ENCODE measurements around the gene HOMEZ. TPM values are rescaled to one million over a fixed set of nuclear protein-coding genes. Genes with fewer than 3 reads are reported as not detected.

The HOMEZ gene
- total RNA-seq, 1 experiment from 2014 or later, result 6.2 TPM

DNA sequence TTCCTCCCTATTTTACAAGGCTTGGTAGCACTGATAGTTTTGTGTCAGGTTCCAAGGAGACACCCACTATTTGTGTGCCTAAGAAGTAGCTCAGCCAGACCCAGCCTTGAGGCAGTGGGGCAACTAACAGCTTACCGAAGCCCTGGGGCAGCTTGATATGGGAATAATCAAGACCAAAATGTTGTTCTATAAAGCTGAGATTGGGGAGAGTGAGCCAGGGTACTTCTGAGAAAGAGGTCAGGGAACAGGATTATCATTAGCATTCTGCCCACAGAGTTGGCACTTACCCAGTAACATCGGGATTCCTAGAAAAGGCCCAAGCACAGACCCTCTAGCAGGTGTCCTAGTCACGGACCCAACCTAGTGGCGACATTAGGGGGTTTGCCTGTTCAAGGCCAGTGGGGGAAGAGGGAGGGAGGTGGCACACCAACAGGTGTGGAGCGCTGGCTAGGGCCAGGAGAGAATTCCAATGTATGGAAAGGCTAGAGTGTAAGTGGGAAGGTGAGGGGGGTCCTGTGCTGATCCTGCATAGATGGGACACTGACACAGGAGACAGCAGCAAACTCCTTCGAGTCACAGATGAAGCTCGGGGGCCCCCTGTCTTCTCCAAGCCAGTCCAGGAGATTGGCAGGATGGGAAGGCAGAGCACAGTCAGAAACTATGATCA lies 11.8 kb upstream of the HOMEZ start:
- Histone ChIP-seq H2AFZ (ENCODE audit: low read length) (no peak overlapping the region), H3K79me2 (ENCODE audit: insufficient read depth, low read length) (no peaks in the 10 kb centered on the region), H2BK15ac (ENCODE audit: low read depth, low read length) (no peak overlapping the region), H3K56ac (ENCODE audit: insufficient read length, low read depth, low read length) (no peak overlapping the region), H2BK20ac (ENCODE audit: low read depth, low read length, poor library complexity, severe bottlenecking) (no peak overlapping the region), H3K27me3 (ENCODE audit: insufficient read depth, low read length) (peaks cover 39% of the 10 kb centered on the region), H3K9me3 (ENCODE audit: control insufficient read depth, low read depth, low read length) (no peaks in the 10 kb centered on the region), H3T11ph (ENCODE audit: low read length) (no peak overlapping the region), H3K4ac (ENCODE audit: low read depth, low read length) (no peak overlapping the region), H2AK5ac (ENCODE audit: insufficient read length, low read length) (no peak overlapping the region), H3K23me2 (ENCODE audit: insufficient read length, low read depth, low read length, poor library complexity, severe bottlenecking) (peaks cover 14% of the 10 kb centered on the region), H3K18ac (ENCODE audit: insufficient read length, low read depth, low read length) (no peak overlapping the region), H3K23ac (ENCODE audit: insufficient read length, low read depth, low read length) (no peak overlapping the region), H3K14ac (ENCODE audit: insufficient read depth, low read length) (no peak overlapping the region), H3K27ac (ENCODE audit: insufficient read length, low read depth, low read length) (no peak overlapping the region), H4K20me1 (ENCODE audit: control insufficient read depth, insufficient read depth, insufficient read length) (no peaks in the 10 kb centered on the region), H3K79me1 (ENCODE audit: insufficient read depth, low read depth, low read length, poor library complexity, severe bottlenecking) (no peaks in the 10 kb centered on the region), H2BK12ac (ENCODE audit: insufficient read length, low read depth, low read length) (no peak overlapping the region), H3K4me1 (ENCODE audit: insufficient read depth, low read length) (no peaks in the 10 kb centered on the region), H3K4me2 (ENCODE audit: insufficient read depth, insufficient read length, low read length) (no peak overlapping the region), H3K9ac (ENCODE audit: extremely low read depth, insufficient read length, low read length) (no peak overlapping the region), H2BK5ac (ENCODE audit: insufficient read length, low read length) (no peak overlapping the region), H2BK120ac (ENCODE audit: low read depth, low read length, poor library complexity, severe bottlenecking) (no peak overlapping the region), H4K8ac (replicated peaks; ENCODE audit: insufficient read length, low read depth, low read length) (no peak overlapping the region), H4K5ac (ENCODE audit: insufficient read length, low read depth, low read length) (no peak overlapping the region), H4K91ac (ENCODE audit: insufficient read length, low read depth, low read length) (no peak overlapping the region)
- Mint-ChIP-seq H3K4me3 (no peak overlapping the region), H3K9me3 (peaks cover 0 to 5% of the 10 kb centered on the region in 2 experiments; a peak in 1 of 5 replicates), H3K27ac (no peak overlapping the region), H3K36me3 (ENCODE audit: insufficient read depth in 1 of 3, low read depth in 3 of 3) (peaks cover 0 to 10% (median 0%) of the 10 kb centered on the region in 3 experiments; a peak in 1 of 7 replicates), H3K27me3 (ENCODE audit: low read depth) (peaks cover 85% of the 10 kb centered on the region), H3K4me1 (peaks cover 23 to 32% of the 10 kb centered on the region in 2 experiments)
- no CpG with 5 or more reads among the region's 7 CpGs for WGBS (ENCODE audit: extremely low coverage, insufficient read length, low lambda C conversion rate)
- no peak for TF ChIP-seq CTCF (conservative IDR thresholded peaks at IDR 0.05)
- no peak for DNase-seq
